ENCODE results near the gene MUC2.

- TF ChIP-seq CTCF (conservative IDR thresholded peaks at IDR 0.05; ENCODE audit: low read depth, low read length): no peak
- TF ChIP-seq POLR2A (IDR thresholded peaks at IDR 0.05; ENCODE audit: low read depth, low read length): no peak
- no peak for TF ChIP-seq MXI1 (IDR thresholded peaks at IDR 0.05; ENCODE audit: borderline replicate concordance, low read depth, low read length)
- no peak for TF ChIP-seq USF2 (IDR thresholded peaks at IDR 0.05; ENCODE audit: low read depth, low read length)
Observed at GRCh38 chr11:1072821-1073231, 1.8 kb upstream of the MUC2 start.

All from IMR-90 (cell line).